ENCODE data around the gene EPOP. TPM values are rescaled to one million over a fixed set of nuclear protein-coding genes. Genes with fewer than 3 reads are reported as not detected.
A peak's percentile ranks its signal among the peaks of the same experiment; 100 is the strongest.

The EPOP gene
- total and polyA plus RNA-seq, 2 of the 13 experiments (the other 11 are each of a cell fraction or from before 2014, with no cell fraction given) = 14.7 to 37.8 TPM

GRCh38 chr17:38701504-38702165 is 26.9 kb upstream of the EPOP start (continued):
- TF ChIP-seq CEBPZ (IDR thresholded peaks at IDR 0.05; ENCODE audit: low read length) = no peak
- TF ChIP-seq HHEX (CRISPR knock-in tag; IDR thresholded peaks at IDR 0.05) = no peak
- TF ChIP-seq ZFP36L2 (CRISPR knock-in tag; IDR thresholded peaks at IDR 0.05) = no peak
- TF ChIP-seq HDAC1 (CRISPR knock-in tag; IDR thresholded peaks at IDR 0.05) = 0 out of 2 replicates have a peak, but pooled peaks have one; percentile 18
- peak; percentile 35 for TF ChIP-seq SP4 (CRISPR knock-in tag; IDR thresholded peaks at IDR 0.05)
- TF ChIP-seq ZMAT5 (CRISPR knock-in tag; IDR thresholded peaks at IDR 0.05; ENCODE audit: borderline replicate concordance, low read depth) = no peak
- TF ChIP-seq ZNF205 (CRISPR knock-in tag; IDR thresholded peaks at IDR 0.05) = no peak
- no peak for TF ChIP-seq ATF4 (CRISPR knock-in tag; IDR thresholded peaks at IDR 0.05)
- 0 out of 2 replicates have a peak, but pooled peaks have one; percentile 64 for TF ChIP-seq ZNF296 (CRISPR knock-in tag; conservative IDR thresholded peaks at IDR 0.05)
- TF ChIP-seq RBAK (CRISPR knock-in tag; IDR thresholded peaks at IDR 0.05) = no peak
- no peak for TF ChIP-seq PRMT3 (CRISPR knock-in tag; IDR thresholded peaks at IDR 0.05; ENCODE audit: borderline replicate concordance, low read depth)
- TF ChIP-seq ZNF598 (CRISPR knock-in tag; IDR thresholded peaks at IDR 0.05; ENCODE audit: borderline replicate concordance) = no peak
- TF ChIP-seq U2AF2 (IDR thresholded peaks at IDR 0.05; ENCODE audit: low read depth, low read length) = 0 out of 2 replicates have a peak, but pooled peaks have one; percentile 38
- no peak for TF ChIP-seq HMG20A (CRISPR knock-in tag; IDR thresholded peaks at IDR 0.05; ENCODE audit: borderline replicate concordance)
- TF ChIP-seq ZNF224 (CRISPR knock-in tag; IDR thresholded peaks at IDR 0.05) = 0 out of 2 replicates have a peak, but pooled peaks have one; percentile 84
- no peak for TF ChIP-seq ZFYVE20 (CRISPR knock-in tag; IDR thresholded peaks at IDR 0.05; ENCODE audit: borderline replicate concordance, low read depth)
- no peak; the same call in 1 of the 2 replicates for TF ChIP-seq ARHGAP35 (CRISPR knock-in tag; IDR thresholded peaks at IDR 0.05; ENCODE audit: borderline replicate concordance)
- peak; percentile 4 for TF ChIP-seq YY1 (IDR thresholded peaks at IDR 0.05; ENCODE audit: insufficient read depth, insufficient replicate concordance, low read depth, low read length)
- TF ChIP-seq ZFAT (CRISPR knock-in tag; conservative IDR thresholded peaks at IDR 0.05) = no peak
- no peak for TF ChIP-seq ZNF569 (CRISPR knock-in tag; IDR thresholded peaks at IDR 0.05; ENCODE audit: borderline replicate concordance)
- peak; percentile 43; the same call in 1 of the 2 replicates for TF ChIP-seq ZMYM4 (CRISPR knock-in tag; IDR thresholded peaks at IDR 0.05)
- no peak; the same call in none of the 2 replicates for TF ChIP-seq SATB2 (CRISPR knock-in tag; IDR thresholded peaks at IDR 0.05)
- 0 out of 2 replicates have a peak, but pooled peaks have one; percentile 63 for TF ChIP-seq ZMYM2 (CRISPR knock-in tag; IDR thresholded peaks at IDR 0.05)
